IMR-90 (cell line): ENCODE data around the gene CES2.

Source experiments
- BHLHE40 ChIP-seq: fragments of 150-350 bp; IDR thresholded peaks from 2 replicates; pipeline ENCODE4 v1.6.1; 2016; ENCODE audit warnings: mild to moderate bottlenecking, low read depth, low read length
- CEBPB ChIP-seq: IDR thresholded peaks from 2 replicates; pipeline ENCODE4 v1.6.1; 2012; ENCODE audit warnings: low read depth, low read length, improper control_type of control experiment
- CTCF ChIP-seq: conservative IDR thresholded peaks from 2 replicates; pipeline ENCODE4 v1.5.1; 2012; ENCODE audit warnings: mild to moderate bottlenecking, low read depth, low read length, improper control_type of control experiment
- FOS ChIP-seq: fragments of 150-350 bp; IDR thresholded peaks from 2 replicates; pipeline ENCODE4 v1.6.1; 2016; ENCODE audit warnings: low read depth, low read length
- MXI1 ChIP-seq: IDR thresholded peaks from 2 replicates; pipeline ENCODE4 v1.6.1; 2012; ENCODE audit warnings: low read depth, mild to moderate bottlenecking, low read length, moderate library complexity, borderline replicate concordance
- POLR2A ChIP-seq: IDR thresholded peaks from 2 replicates; pipeline ENCODE4 v1.6.1; 2012; ENCODE audit warnings: mild to moderate bottlenecking, low read depth, low read length
- RCOR1 ChIP-seq: IDR thresholded peaks from 2 replicates; pipeline ENCODE4 v1.6.1; 2012; ENCODE audit warnings: mild to moderate bottlenecking, low read length, improper control_type of control experiment; ENCODE audit not compliant: insufficient replicate concordance
- RFX5 ChIP-seq: IDR thresholded peaks from 2 replicates; pipeline ENCODE4 v1.8.0; 2012; ENCODE audit warnings: low read depth, mild to moderate bottlenecking, low read length, moderate library complexity

DNA sequence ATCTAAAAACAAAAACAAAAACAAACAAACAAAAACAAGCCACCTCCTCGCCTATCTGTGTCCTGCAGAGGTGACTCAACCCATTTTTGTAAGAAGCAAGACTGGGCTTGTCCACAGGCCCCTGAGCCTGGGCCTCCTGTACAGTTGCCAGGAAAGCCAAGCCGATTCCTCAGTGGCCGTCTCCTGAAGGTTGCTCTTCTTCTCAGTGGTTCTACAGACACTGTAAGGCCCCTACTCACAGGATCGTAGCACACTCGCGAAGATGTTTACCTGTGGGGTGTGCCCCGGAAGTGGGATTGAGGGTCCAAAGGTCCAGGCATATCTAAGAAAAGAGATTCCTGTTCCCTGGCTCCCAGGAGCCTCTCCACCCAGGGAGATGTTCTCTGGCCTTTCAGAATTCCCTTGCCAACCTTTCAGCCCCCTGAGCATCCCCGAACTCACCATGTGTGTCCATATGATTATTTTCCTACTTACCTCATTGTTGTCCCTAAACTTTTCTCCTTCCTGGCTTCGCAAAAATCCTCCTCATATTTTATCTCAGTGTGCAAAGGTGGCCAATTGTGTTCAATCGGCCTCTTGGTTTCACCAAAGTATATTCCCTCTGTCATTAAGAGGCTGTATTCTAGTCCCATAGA is 18.3 kb downstream of the CES2 start:
- TF ChIP-seq CTCF: no peak
- no peak for TF ChIP-seq BHLHE40
- TF ChIP-seq POLR2A: no peak
- no peak for TF ChIP-seq RCOR1
- TF ChIP-seq MXI1: no peak
- TF ChIP-seq FOS: no peak
- TF ChIP-seq CEBPB: no peak
- TF ChIP-seq RFX5: no peak
